Anterior cingulate cortex (tissue), 58 donors: ENCODE results near the gene BNIP3.
"Not testable (repeated sequence)": the region's sequence is repeated elsewhere in the genome, so short reads cannot be mapped to it uniquely, and the experiment has no call there.

Source experiments
- DNase-seq, 58 donors: peaks; one replicate each; lab custom pipeline; 2025; lab: John Stamatoyannopoulos, UW

Gene BNIP3

DNA sequence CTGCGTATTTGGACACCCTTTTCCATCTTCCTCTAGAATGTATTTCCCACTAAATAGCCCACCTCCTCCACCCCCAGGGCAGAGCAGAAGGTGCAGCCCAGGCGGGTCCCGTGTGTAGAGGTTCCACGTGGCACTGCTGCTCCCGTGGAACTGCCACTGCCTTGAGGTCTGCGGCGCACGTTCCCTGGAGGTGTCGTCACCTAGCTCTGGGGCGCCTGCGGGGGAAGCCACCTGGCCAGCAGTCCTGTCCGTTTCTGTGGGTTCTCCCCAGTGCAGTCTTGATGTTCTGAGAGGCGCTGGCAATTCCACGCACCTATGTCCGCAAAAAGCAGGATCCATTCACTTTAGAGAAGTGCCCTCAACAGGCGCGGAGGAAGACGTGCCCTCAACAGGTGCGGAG is 21.9 kb downstream of the BNIP3 start:
- no peak for DNase-seq

DNA sequence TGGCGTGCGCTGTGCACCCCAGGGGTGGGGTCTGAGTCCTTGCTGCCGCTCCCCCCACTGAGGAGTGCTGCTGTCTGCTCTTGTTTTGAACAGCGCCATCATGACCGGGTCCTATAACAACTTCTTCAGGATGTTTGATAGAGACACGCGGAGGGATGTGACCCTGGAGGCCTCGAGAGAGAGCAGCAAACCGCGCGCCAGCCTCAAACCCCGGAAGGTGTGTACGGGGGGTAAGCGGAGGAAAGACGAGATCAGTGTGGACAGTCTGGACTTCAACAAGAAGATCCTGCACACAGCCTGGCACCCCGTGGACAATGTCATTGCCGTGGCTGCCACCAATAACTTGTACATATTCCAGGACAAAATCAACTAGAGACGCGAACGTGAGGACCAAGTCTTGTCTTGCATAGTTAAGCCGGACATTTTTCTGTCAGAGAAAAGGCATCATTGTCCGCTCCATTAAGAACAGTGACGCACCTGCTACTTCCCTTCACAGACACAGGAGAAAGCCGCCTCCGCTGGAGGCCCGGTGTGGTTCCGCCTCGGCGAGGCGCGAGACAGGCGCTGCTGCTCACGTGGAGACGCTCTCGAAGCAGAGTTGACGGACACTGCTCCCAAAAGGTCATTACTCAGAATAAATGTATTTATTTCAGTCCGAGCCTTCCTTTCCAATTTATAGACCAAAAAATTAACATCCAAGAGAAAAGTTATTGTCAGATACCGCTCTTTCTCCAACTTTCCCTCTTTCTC is 26.0 kb downstream of the BNIP3 start:
- DNase-seq, result no peak

DNA sequence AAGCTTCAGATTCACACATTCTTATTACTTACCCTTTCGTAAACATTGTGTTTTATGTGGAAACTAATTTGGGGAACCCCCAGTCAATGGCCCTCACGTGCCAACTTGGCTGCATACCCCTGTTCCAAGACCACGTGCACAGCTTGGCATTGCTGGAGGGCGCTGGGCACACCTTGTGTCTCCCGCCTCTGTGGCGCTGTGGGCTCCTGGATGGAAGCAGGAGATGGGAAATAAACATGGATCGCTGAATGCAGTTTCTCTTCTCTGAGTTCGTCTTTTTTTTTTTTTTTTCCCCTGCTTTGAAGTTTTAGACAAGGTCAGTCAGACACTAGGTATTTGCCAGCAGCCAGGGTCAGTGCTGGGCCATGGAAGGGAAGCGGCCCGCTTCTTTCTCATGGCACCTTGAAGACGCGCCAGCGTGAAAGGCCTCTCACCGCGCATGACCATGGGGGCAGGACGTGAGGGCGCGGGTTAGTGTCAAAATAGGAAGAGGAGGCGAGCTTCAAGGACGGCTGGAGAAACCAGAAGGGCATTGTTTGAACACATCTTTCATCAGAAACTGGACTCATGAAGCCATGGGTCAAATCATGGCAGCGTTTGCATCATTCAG is 27.3 kb downstream of the BNIP3 start:
- no peak for DNase-seq

DNA sequence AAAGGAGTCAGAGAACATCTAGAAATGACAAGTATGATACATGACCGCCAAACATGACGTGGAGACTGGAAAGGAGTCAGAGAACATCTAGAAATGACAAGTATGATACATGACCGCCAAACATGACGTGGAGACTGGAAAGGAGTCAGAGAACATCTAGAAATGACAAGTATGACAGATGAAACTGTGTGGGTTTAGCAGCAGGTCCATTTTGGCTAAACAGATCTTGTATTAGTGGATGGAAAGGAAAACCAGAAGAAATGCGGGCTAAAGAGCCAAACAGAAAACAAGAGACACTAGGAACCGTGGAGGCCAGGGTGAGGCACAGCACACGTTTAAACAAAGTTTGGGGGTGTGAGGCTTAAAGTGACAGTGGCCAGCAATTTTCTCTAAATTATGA is 31.8 kb downstream of the BNIP3 start:
- DNase-seq, result not testable (repeated sequence)

DNA sequence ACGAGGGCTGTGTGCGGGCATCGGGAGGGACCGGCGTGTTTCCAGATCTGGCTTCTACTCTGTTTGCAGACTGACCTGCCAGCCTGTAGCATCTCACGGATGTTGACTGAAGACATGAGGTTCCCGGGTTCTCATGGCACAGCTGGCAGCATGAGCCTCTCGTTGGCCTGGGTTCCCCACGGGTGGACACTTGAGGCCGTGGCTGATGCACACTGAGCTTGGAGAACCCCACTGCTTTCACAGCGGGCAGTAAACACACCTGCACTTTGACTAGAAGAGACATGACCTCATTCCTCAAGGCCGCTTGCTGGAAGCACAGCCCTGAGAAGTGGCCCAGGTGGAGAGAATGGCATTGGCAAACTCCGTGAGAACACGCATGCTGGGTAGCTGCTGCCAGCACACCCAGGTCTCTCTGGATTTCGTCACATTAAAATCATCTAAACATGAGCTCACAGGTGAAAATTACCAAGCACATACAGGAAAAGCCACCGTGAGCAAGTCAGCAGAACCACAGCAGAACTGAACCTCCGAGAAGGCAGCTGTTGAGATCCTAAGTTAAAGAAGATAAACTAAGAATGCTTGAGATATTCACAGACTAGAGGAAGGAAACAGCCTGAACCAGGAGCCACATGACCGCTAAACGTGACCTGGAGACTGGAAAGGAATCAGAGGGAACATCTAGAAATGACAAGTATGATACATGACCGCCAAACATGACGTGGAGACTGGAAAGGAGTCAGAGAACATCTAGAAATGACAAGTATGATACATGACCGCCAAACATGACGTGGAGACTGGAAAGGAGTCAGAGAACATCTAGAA is 32.5 kb downstream of the BNIP3 start:
- DNase-seq, result no peak

DNA sequence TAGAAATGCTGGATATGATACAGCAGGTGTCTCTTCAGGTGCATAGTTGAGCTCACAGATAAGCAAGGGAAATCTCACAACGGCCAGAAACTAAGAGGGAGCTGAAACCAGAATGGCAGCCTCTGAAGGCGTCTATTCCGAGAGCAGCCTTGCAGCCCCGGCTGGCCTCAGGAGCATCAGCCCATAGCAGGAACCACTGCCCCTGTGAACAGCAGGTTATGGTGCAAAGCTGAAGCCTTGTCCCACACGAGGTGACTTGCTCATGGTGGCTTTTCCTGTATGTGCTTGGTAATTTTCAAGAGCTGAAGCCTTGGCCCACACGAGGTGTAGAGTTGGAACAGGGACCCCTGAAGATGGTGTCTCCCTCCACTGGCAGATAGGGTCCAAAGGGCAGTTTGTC is 33.2 kb downstream of the BNIP3 start:
- DNase-seq, result no peak

DNA sequence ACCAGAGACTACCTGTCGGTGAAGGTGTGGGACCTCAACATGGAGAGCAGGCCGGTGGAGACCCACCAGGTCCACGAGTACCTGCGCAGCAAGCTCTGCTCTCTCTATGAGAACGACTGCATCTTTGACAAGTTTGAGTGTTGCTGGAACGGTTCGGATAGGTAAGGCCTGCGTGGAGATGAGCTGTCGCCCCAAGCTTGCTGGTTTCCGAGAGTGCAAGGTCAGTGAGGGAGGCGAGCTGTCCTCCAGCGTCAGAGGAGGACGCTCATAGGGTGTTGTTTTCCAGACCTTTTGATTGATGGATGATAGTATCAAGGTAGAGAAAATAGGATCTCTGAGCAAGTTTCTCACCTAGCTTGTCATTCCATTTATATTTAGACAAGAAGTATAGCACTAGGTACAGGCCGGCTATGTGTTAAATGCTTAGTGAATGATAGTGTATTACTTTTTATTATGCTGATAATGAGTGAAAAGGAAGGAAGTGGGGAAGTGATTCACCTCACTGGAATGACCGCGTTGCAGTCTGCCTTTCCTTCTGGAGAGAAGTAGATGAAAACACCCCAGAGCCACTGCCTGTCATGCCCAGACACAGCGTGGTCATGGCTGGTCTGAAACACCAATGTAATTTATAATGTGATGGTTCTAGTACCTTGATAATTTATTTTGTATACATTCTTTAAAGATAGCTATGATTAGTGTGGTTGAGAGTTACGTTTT is 33.9 kb downstream of the BNIP3 start:
- no peak for DNase-seq

DNA sequence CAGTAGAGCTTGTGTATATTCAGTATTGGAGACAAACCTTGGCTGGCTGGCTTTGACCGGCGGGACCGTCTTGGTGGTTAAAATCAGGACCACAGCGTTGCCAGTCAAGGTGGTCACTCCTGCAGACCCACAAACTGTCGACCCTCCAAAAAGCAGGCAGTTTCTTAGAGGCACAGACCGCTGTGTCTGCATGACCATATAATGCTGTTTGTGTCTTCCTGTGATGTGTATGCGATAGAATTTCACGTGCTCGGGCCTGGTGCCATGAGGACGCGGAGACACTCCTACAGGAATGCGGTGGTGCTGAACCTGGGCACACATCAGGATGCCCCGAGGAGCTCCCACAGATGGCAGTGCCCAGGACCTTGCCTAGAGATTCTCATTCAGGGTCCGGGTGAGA is 34.8 kb downstream of the BNIP3 start:
- DNase-seq, result no peak

DNA sequence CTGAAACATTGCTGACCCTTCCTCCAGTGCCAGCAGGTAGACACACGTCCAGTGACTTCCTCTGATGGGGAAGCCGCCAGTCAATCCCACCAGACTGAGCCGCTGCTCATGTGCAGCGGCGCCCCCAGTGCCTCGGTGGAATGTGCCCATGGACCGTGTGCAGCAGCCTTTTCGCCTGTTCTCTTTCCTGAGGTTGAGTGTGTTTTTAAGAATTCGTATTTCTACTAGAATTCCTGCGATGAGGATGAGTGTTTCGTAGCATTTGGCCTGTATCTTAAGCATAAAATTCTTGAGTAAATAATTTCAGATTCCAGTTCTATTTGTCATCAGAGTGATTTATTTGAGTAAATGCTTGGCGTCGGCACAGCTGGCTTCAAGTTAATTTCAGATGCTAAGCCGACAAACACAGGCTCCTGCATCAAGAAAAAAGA is 35.4 kb downstream of the BNIP3 start:
- DNase-seq, result no peak

DNA sequence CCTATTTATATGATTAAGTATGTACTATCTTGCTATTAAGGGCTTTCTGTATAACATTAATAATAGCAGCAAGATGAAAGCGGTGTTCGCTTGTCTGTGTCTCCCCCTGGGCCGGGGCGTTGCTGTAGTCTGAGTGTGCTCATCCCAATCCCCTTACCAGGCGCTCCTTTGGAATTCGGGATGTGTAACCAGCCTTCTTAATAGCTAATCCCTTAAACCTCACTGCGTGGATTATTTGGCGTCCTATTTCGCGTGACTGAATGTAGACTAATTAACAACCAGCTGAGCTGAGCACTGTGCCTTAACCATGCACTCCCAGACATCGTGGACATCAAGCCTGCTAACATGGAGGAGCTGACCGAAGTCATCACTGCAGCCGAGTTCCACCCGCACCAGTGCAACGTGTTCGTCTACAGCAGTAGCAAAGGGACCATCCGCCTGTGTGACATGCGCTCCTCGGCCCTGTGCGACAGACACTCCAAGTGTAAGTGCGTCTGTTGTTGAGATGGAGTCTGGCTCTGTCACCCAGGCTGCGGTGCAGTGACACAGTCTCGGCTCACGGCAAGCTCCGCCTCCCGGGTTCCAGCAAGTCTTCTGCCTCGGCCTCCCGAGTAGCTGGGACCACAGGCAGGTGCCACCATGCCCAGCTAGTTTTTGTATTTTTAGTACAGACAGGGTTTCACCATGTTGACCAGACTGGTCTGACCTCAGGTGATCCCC is 36.6 kb downstream of the BNIP3 start:
- DNase-seq, result no peak

DNA sequence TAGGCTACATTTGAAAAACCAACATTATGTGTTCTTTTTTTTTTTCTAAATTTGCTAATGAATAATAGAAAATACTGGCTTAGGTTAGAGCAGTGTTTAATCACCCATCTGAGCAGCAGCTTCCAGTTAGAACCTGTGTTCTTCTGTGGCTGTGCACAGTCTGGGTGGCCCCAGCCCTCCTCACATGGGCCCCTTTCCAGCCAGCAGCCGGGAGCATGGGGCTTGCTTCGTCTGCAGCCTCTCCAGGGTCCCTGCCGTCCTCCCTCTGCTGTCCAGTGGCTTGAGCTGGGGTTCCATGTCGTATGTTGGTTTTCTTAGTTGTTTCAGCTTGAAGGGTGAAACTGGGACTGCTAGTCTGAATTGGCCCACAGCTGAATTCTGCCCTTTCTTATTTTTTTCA is 37.3 kb downstream of the BNIP3 start:
- DNase-seq, result no peak

DNA sequence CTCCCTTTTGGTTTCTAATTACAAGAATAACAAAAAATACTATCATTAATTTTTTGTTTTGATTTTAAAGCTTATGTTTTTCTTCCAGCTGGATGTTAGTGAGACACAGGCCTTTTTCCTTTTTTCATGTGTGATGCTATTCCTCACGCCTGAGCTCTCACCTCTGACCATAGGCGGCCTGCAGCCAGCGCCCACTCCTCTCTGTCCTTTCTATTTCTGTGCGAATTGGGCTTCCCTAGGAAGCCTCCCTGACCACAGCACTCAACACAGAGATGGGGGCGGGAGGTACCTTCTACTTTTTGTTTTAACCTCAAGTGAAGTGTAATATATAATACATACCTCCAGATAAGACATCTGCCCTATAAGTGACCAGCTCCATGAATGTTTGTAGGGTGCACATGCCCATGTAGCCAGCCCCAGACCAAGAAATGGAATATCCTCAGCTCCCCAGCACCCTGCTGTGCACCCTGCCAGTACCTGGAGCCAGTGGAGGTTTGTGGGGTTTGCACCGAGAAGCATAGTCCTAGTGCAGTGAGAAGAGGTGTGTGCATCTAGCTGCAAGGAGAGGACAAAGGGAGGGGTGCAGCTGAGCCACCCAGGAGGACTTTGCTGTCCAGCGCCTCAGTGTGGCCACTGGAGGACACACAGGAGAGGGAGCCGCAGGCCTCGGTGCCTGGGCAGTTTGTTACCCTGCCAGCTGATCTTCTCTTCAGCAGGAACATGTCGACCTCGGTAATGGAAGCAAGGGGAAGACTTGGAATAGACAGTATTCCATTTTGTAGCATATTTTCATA is 38.5 kb downstream of the BNIP3 start:
- peak in 2 of 58 donors; percentile 10 to 26 for DNase-seq

DNA sequence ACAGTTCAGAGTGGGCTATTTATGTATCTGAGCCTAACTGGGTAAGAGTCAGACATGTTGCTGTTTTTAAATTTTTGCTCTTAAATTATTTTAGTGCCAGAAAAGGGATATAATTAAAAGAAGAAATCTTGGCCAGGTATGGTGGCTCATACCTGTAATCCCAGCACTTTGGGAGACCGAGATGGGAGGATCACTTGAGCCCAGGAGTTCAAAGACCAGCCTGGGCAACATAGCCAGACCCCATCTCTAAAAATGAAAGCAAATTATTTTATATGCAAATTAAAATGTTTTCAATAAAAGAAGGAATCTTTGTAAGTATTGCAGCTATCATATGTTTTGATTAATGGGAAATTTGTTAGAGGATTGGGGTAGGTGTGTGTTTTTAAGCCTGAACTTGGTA is 39.3 kb downstream of the BNIP3 start:
- no peak for DNase-seq

DNA sequence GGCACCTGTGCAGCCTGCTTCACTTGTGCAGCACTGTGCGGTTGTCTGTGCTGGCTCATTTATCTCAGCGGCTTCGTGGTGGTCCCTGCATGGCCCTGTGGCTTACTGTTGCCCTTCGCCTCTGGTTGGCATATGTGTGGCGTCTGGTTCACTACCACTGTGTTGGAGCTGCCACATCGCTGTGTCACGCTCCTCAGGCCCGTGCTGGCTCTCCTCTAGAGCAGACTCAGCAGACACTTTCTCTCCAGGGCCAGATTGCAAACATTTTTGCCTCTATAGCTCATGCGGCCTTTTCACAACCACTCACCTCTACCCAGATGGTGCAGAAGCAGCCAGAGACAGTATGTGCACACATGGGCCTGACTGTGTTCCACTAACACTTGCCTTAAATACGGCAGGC is 43.0 kb downstream of the BNIP3 start:
- DNase-seq, result no peak

DNA sequence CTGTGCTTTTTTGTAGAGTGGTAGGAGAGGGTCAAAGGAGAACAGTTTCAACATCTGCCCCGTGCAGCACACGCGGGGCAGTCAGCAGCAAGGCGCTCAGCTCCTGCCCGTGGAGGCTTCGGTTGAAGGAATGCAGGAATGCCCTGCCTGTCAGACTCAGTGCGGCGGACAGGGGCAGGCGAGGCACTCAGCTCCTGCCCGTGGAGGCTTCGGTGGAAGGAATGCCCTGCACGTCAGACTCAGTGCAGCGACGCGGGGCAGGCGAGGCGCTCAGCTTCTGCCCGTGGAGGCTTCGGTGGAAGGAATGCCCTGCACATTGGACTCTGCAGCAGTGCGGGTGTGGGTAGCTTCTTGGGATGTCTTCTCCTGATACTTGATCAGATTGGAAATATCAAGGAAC is 43.9 kb downstream of the BNIP3 start:
- no peak for DNase-seq

DNA sequence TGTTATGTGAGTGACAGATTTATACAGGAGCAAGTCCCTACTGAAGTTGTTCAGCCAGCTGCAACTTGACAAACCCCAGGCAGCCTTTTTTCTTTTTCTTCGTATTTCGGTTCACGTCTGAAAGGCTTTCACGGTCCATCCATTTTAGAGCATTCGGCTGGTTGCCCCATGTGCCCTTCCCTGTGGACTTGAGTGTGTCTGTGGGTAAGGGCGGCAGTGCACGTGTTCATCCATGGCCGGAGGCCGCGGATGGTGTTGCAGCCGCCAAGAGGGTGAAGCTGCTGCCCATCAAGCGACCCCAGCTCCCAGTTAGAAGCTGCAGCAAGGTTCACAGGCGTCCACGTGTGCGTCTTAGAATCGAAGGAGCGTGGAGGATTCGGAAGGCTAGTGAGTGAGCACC is 45.0 kb downstream of the BNIP3 start:
- DNase-seq, result no peak

DNA sequence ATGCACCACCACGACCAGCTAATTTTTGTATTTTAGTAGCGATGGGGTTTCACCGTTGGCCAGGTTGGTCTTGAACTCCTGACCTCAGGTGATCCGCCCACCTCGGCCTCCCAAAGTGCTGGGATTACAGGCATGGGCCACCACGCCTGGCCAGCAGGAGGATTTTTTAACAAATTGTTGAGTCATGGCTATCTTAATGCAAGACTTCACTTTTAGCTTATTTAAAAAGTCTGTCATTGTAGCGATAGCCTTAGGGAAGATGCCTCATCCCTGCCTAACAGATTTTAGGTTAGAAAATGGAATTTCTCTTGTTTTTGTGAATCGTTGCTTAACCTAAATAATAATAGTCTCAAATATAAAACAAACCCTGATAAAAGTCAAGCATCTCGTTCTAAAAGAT is 45.4 kb downstream of the BNIP3 start:
- DNase-seq, result no peak

DNA sequence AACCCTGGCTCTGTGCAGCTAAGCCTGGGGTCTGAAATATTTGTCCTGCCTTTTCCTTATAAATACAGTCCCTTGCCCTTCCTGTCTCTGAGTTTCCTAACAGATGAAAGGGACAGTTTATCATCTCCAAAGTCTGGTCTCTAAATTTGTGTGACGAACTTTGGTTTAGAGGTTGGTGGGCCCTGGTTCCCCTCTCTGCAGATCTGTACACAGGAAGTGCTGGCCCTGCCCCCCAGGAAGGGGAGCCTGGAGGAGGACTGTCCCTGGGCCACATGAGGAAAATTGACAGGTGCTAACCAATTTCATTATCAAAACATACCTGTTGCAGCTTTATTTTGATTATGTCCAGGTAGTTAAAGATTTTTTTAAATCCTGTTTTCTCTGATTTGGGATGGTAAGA is 46.5 kb downstream of the BNIP3 start:
- DNase-seq, result no peak

DNA sequence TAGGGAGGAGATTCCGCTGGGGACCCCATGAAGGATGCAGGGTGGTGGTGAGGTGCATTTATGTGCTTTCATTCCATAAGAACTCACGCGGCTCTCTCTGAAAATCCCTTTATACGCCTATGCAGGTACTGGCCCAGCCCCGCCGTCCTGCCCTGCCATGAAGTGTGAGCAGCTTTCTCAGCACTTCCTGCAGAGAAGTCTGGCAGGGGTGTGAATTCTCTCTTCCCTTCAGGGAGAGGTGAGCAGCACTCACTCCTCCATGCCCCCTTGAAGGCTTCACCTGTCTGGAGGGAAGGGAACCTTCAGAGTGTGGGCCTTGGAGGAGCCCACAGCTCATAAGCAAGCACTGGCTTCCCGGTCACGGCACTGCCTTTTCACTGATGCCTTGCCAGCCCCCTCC is 47.0 kb downstream of the BNIP3 start:
- no peak for DNase-seq

DNA sequence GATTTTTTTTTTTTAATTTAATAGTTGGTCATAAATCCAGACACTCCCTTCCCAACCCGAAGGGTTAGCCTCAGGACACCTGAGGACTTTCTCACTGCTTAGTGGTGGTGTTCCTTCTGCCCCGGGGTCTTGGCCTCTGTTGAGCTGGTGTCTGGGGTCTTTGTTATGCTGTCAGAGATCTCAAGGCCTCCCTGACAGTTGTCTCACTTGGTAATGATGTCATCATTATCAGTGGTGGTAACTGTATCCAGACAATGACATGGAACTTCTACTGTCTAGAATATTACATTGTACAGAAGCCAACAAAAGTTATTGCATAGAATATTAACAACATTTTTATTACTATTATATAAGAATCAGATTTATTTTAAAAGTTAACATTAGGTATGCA is 48.0 kb downstream of the BNIP3 start:
- DNase-seq, result no peak
